Neural cell (in vitro differentiated cells): ENCODE measurements around the gene SPECC1.

ENCODE experiments used
- EP300 ChIP-seq: fragments of 450-650 bp; conservative IDR thresholded peaks from 2 replicates; pipeline ENCODE4 v1.6.1; 2014; ENCODE audit warnings: antibody characterized with exemption, mild to moderate bottlenecking, moderate library complexity; ENCODE audit not compliant: poor library complexity, severe bottlenecking
- EZH2 ChIP-seq: fragments of 200-600, 300-800 bp; shearing (Covaris generic), sonication (generic); IDR thresholded peaks from 2 replicates; pipeline ENCODE4 v1.6.1; 2014; ENCODE audit warnings: antibody characterized with exemption, low read length, borderline replicate concordance, mild to moderate bottlenecking; ENCODE audit not compliant: insufficient read depth, poor library complexity, severe bottlenecking
- MXI1 ChIP-seq: fragments of 450-650 bp; conservative IDR thresholded peaks from 2 replicates; pipeline ENCODE4 v1.6.1; 2014; ENCODE audit warnings: antibody characterized with exemption, mild to moderate bottlenecking; ENCODE audit not compliant: poor library complexity, severe bottlenecking
- POLR2AphosphoS5 ChIP-seq: IDR thresholded peaks from 2 replicates; pipeline ENCODE4 v1.6.1; 2012
- RAD21 ChIP-seq: fragments of 450-650 bp; conservative IDR thresholded peaks from 2 replicates; pipeline ENCODE4 v1.6.1; 2014; ENCODE audit warnings: antibody characterized with exemption, mild to moderate bottlenecking, moderate library complexity
- SMC3 ChIP-seq: fragments of 450-650 bp; conservative IDR thresholded peaks from 2 replicates; pipeline ENCODE4 v1.6.1; 2014; ENCODE audit warnings: antibody characterized with exemption, mild to moderate bottlenecking, moderate library complexity; ENCODE audit not compliant: poor library complexity
- TAF1 ChIP-seq: IDR thresholded peaks from 2 replicates; pipeline ENCODE4 v1.6.1; 2012; ENCODE audit warnings: low read depth
- TF ChIP-seq, protein P1 (sequence below): fragments of 450-650 bp; IDR thresholded peaks from 2 replicates; pipeline ENCODE4 v1.5.1; 2014; ENCODE audit warnings: antibody characterized with exemption, mild to moderate bottlenecking, moderate library complexity; ENCODE audit not compliant: poor library complexity, severe bottlenecking
- TF ChIP-seq, protein P2 (sequence below): IDR thresholded peaks from 2 replicates; pipeline ENCODE4 v1.6.1; 2012; ENCODE audit warnings: borderline replicate concordance

DNA sequence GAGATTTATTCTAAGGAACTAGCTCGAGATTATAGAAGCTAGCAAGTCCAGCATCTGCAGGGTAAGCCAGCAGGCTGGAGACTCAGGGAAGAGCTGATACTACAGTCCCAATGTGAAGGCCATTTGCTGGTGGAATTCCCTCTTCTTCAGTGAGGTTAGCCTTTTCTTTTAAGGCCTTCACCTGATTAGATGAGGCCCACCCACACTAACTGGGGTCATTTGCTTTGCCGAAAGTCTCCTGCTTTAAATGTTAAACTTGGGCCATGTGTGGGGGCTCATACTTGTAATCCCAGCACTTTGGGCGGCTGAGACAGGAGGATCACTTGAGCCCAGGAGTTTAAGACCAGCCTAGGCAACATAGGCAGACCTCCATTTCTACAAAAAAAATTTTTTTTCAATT, 289.9 kb downstream of the SPECC1 start:
- TF ChIP-seq TAF1 (no peak), EZH2 (no peak), RAD21 (no peak), POLR2AphosphoS5 (no peak), MXI1 (no peak), EP300 (no peak), SMC3 (no peak)
- TF ChIP-seq, protein P1, sequence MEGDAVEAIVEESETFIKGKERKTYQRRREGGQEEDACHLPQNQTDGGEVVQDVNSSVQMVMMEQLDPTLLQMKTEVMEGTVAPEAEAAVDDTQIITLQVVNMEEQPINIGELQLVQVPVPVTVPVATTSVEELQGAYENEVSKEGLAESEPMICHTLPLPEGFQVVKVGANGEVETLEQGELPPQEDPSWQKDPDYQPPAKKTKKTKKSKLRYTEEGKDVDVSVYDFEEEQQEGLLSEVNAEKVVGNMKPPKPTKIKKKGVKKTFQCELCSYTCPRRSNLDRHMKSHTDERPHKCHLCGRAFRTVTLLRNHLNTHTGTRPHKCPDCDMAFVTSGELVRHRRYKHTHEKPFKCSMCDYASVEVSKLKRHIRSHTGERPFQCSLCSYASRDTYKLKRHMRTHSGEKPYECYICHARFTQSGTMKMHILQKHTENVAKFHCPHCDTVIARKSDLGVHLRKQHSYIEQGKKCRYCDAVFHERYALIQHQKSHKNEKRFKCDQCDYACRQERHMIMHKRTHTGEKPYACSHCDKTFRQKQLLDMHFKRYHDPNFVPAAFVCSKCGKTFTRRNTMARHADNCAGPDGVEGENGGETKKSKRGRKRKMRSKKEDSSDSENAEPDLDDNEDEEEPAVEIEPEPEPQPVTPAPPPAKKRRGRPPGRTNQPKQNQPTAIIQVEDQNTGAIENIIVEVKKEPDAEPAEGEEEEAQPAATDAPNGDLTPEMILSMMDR: no peak
- TF ChIP-seq, protein P2, sequence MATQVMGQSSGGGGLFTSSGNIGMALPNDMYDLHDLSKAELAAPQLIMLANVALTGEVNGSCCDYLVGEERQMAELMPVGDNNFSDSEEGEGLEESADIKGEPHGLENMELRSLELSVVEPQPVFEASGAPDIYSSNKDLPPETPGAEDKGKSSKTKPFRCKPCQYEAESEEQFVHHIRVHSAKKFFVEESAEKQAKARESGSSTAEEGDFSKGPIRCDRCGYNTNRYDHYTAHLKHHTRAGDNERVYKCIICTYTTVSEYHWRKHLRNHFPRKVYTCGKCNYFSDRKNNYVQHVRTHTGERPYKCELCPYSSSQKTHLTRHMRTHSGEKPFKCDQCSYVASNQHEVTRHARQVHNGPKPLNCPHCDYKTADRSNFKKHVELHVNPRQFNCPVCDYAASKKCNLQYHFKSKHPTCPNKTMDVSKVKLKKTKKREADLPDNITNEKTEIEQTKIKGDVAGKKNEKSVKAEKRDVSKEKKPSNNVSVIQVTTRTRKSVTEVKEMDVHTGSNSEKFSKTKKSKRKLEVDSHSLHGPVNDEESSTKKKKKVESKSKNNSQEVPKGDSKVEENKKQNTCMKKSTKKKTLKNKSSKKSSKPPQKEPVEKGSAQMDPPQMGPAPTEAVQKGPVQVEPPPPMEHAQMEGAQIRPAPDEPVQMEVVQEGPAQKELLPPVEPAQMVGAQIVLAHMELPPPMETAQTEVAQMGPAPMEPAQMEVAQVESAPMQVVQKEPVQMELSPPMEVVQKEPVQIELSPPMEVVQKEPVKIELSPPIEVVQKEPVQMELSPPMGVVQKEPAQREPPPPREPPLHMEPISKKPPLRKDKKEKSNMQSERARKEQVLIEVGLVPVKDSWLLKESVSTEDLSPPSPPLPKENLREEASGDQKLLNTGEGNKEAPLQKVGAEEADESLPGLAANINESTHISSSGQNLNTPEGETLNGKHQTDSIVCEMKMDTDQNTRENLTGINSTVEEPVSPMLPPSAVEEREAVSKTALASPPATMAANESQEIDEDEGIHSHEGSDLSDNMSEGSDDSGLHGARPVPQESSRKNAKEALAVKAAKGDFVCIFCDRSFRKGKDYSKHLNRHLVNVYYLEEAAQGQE: no peak
